ENCODE measurements around the gene COMP. TPM values are rescaled to one million over a fixed set of nuclear protein-coding genes. Genes with fewer than 3 reads are reported as not detected.
"Not testable (repeated sequence)": the region's sequence is repeated elsewhere in the genome, so short reads cannot be mapped to it uniquely, and the experiment has no call there.

COMP gene
- total RNA-seq, 2 donors from 2014 or later, result not detected

GRCh38 chr19:18816645-18817044 is 25.5 kb upstream of the COMP start:
- not testable (repeated sequence) for H3K4me3 Mint-ChIP-seq; H3K36me3 Mint-ChIP-seq; DNase-seq (ENCODE audit: low spot score); H3K27me3 Mint-ChIP-seq; H3K27ac Mint-ChIP-seq; ATAC-seq; H3K9me3 Mint-ChIP-seq; H3K4me1 Mint-ChIP-seq (ENCODE audit: low read depth in 2 of 2)

GRCh38 chr19:18815673-18816072 is 24.6 kb upstream of the COMP start:
- Mint-ChIP-seq H3K27me3 (no peaks in the 10 kb centered on the region), H3K9me3 (no peaks in the 10 kb centered on the region), H3K4me1 (ENCODE audit: low read depth in 2 of 2) (no peaks in the 10 kb centered on the region), H3K27ac (no peak overlapping the region), H3K36me3 (no peaks in the 10 kb centered on the region), H3K4me3 (no peak overlapping the region)
- ATAC-seq (peak in 1 of 2 donors; percentile 27), DNase-seq (ENCODE audit: low spot score) (no peak)

GRCh38 chr19:18814063-18814462 is 23.0 kb upstream of the COMP start:
- no peak for ATAC-seq
- Mint-ChIP-seq H3K27ac (no peak overlapping the region), H3K4me1 (ENCODE audit: low read depth in 2 of 2) (peaks cover 4 to 5% of the 10 kb centered on the region in 2 donors), H3K4me3 (no peak overlapping the region), H3K27me3 (peaks cover 4 to 7% of the 10 kb centered on the region in 2 donors), H3K36me3 (no peaks in the 10 kb centered on the region), H3K9me3 (no peaks in the 10 kb centered on the region)
- no peak for DNase-seq (ENCODE audit: low spot score)

- DNase-seq (ENCODE audit: low spot score); H3K27me3 Mint-ChIP-seq; ATAC-seq: not testable (repeated sequence)
Measured at GRCh38 chr19:18811638-18812037, 20.5 kb upstream of the COMP start.

GRCh38 chr19:18809149-18809868 is 18.2 kb upstream of the COMP start:
- H3K27me3 Mint-ChIP-seq, result peaks cover 4 to 7% of the 10 kb centered on the region in 2 donors
- H3K9me3 Mint-ChIP-seq, result no peaks in the 10 kb centered on the region
- no peaks in the 10 kb centered on the region for H3K36me3 Mint-ChIP-seq
- no peak overlapping the region for H3K27ac Mint-ChIP-seq
- peaks cover 4 to 5% of the 10 kb centered on the region in 2 donors for H3K4me1 Mint-ChIP-seq (ENCODE audit: low read depth in 2 of 2)
- ATAC-seq (no peak), DNase-seq (ENCODE audit: low spot score) (no peak)
- no peak overlapping the region for H3K4me3 Mint-ChIP-seq

More at GRCh38 chr19:18811638-18812037, 20.5 kb upstream of the COMP start:
- not testable (repeated sequence) for H3K9me3 Mint-ChIP-seq; H3K4me1 Mint-ChIP-seq (ENCODE audit: low read depth in 2 of 2); H3K27ac Mint-ChIP-seq; H3K4me3 Mint-ChIP-seq; H3K36me3 Mint-ChIP-seq

GRCh38 chr19:18807861-18808331 is 16.8 kb upstream of the COMP start:
- H3K4me3 Mint-ChIP-seq, result no peak overlapping the region
- no peaks in the 10 kb centered on the region for H3K36me3 Mint-ChIP-seq
- peaks cover 4 to 5% of the 10 kb centered on the region in 2 donors for H3K4me1 Mint-ChIP-seq (ENCODE audit: low read depth in 2 of 2)
- peaks cover 4 to 7% of the 10 kb centered on the region in 2 donors for H3K27me3 Mint-ChIP-seq
- DNase-seq (ENCODE audit: low spot score) (no peak), ATAC-seq (peak; percentile 24 to 31)
- no peak overlapping the region for H3K27ac Mint-ChIP-seq
- H3K9me3 Mint-ChIP-seq, result no peaks in the 10 kb centered on the region

- no peak for ATAC-seq
- Mint-ChIP-seq H3K4me1 (ENCODE audit: low read depth in 2 of 2) (peaks cover 3% of the 10 kb centered on the region in 2 donors), H3K4me3 (no peak overlapping the region), H3K9me3 (no peaks in the 10 kb centered on the region), H3K36me3 (no peaks in the 10 kb centered on the region), H3K27me3 (peaks cover 3 to 9% of the 10 kb centered on the region in 2 donors), H3K27ac (no peak overlapping the region)
- DNase-seq (ENCODE audit: low spot score), result no peak
Measured at GRCh38 chr19:18804643-18805042, 13.5 kb upstream of the COMP start.

GRCh38 chr19:18804139-18804601 is 13.1 kb upstream of the COMP start:
- Mint-ChIP-seq H3K27ac (no peak overlapping the region), H3K27me3 (peaks cover 0 to 4% of the 10 kb centered on the region in 2 donors), H3K36me3 (no peaks in the 10 kb centered on the region), H3K4me3 (no peak overlapping the region), H3K9me3 (no peaks in the 10 kb centered on the region), H3K4me1 (ENCODE audit: low read depth in 2 of 2) (no peaks in the 10 kb centered on the region)
- DNase-seq (ENCODE audit: low spot score) (no peak), ATAC-seq (no peak)

- no peak overlapping the region for H3K4me3 Mint-ChIP-seq
- H3K27ac Mint-ChIP-seq, result no peak overlapping the region
- ATAC-seq (no peak), DNase-seq (ENCODE audit: low spot score) (no peak)
- H3K27me3 Mint-ChIP-seq, result peaks cover 0 to 4% of the 10 kb centered on the region in 2 donors
- H3K9me3 Mint-ChIP-seq, result no peaks in the 10 kb centered on the region
- no peaks in the 10 kb centered on the region for H3K4me1 Mint-ChIP-seq (ENCODE audit: low read depth in 2 of 2)
- H3K36me3 Mint-ChIP-seq, result no peaks in the 10 kb centered on the region
Measured at GRCh38 chr19:18803550-18804138, 12.5 kb upstream of the COMP start.

- Mint-ChIP-seq H3K9me3 (no peaks in the 10 kb centered on the region), H3K27ac (no peak overlapping the region), H3K4me1 (ENCODE audit: low read depth in 2 of 2) (no peaks in the 10 kb centered on the region), H3K27me3 (peaks cover 3 to 9% of the 10 kb centered on the region in 2 donors), H3K36me3 (no peaks in the 10 kb centered on the region), H3K4me3 (no peak overlapping the region)
- DNase-seq (ENCODE audit: low spot score) (no peak), ATAC-seq (no peak)
Measured at GRCh38 chr19:18802354-18802753, 11.2 kb upstream of the COMP start.

GRCh38 chr19:18800636-18801035 is 9.5 kb upstream of the COMP start:
- no peak overlapping the region for H3K4me3 Mint-ChIP-seq
- H3K9me3 Mint-ChIP-seq, result no peaks in the 10 kb centered on the region
- peaks cover 7 to 16% of the 10 kb centered on the region in 2 donors for H3K27me3 Mint-ChIP-seq
- ATAC-seq, result no peak
- no peak overlapping the region for H3K27ac Mint-ChIP-seq
- no peaks in the 10 kb centered on the region for H3K4me1 Mint-ChIP-seq (ENCODE audit: low read depth in 2 of 2)
- DNase-seq (ENCODE audit: low spot score), result peak; percentile 44
- no peaks in the 10 kb centered on the region for H3K36me3 Mint-ChIP-seq

- H3K4me1 Mint-ChIP-seq (ENCODE audit: low read depth in 2 of 2), result no peaks in the 10 kb centered on the region
- peaks cover 7 to 16% of the 10 kb centered on the region in 2 donors for H3K27me3 Mint-ChIP-seq
- ATAC-seq (no peak), DNase-seq (ENCODE audit: low spot score) (no peak)
- no peaks in the 10 kb centered on the region for H3K9me3 Mint-ChIP-seq
- no peaks in the 10 kb centered on the region for H3K36me3 Mint-ChIP-seq
- no peak overlapping the region for H3K27ac Mint-ChIP-seq
- H3K4me3 Mint-ChIP-seq, result no peak overlapping the region
Measured at GRCh38 chr19:18800079-18800478, 9.0 kb upstream of the COMP start.

GRCh38 chr19:18799389-18799970 is 8.4 kb upstream of the COMP start:
- Mint-ChIP-seq H3K9me3 (no peaks in the 10 kb centered on the region), H3K4me3 (no peak overlapping the region), H3K36me3 (no peaks in the 10 kb centered on the region), H3K27ac (no peak overlapping the region), H3K27me3 (peaks cover 7 to 16% of the 10 kb centered on the region in 2 donors), H3K4me1 (ENCODE audit: low read depth in 2 of 2) (no peaks in the 10 kb centered on the region)
- DNase-seq (ENCODE audit: low spot score), result no peak
- no peak for ATAC-seq

Measured in natural killer cell treated with Interleukin-12 subunit alpha and Interleukin-12 subunit beta and Interleukin-15 and Interleukin-18, amount 100 ng/mL, for 72 hours (primary cell).